Non-pigmented ciliary epithelial cell (primary cell): Measurements from ENCODE around the gene FYB2.

ENCODE experiments used
- DNase-seq: peaks from one replicate; pipeline ENCODE4 v3.0.0-alpha.2; 2010; ENCODE audit warnings: low read depth

The FYB2 gene

GRCh38 chr1:56819387-56819899 is at the start of gene FYB2:
FYB2 (minus strand) TSS chr1:56819404; CDS start chr1:56819290, 114 bp downstream.
- DNase-seq: no peak

DNA sequence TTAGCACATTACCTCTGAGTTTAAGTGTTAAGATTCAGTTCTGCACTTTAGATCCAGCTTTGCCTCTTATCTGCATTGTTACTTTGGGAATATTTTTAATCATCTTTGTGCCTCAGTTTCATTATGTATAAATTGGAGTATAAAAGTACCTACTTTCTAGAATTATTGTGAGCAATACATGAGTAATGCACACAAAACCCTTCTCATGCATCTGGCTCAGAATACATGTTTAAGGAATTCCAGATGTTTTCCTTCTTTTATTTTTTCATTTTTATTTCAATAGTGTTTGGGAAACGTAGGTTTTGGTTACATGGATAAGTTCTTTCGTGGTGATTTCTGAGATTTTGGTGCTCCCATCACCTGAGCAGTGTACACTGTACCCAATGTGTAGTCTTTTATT is 49.6 kb upstream of the FYB2 start:
- DNase-seq: no peak

- DNase-seq: no peak
These were observed 48.3 kb upstream of the FYB2 start for GRCh38 chr1:56867491-56867890.

- peak; percentile 38 for DNase-seq
These were observed 47.5 kb upstream of the FYB2 start for GRCh38 chr1:56866656-56867055.

DNA sequence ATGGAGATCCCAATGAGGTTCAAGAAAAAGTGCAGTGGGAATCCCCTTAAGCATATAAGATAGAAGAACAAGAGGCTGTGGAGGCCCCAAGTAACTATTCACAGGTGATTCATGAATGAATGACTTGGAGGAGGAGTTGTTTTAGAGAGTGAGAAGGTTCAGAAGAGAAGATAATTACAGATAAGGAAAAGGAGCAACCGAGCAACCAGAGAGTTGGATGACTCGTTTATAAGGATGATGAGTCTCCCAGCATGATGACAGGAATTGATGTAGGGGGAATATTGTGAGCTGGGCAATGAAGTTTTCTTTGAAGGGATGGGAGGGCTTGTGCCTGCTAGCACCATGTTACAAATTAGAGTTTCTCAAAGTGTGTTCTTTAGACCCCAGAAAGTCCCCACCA is 45.2 kb upstream of the FYB2 start:
- DNase-seq: no peak

GRCh38 chr1:56863265-56863992 is 44.2 kb upstream of the FYB2 start:
- no peak for DNase-seq

DNA sequence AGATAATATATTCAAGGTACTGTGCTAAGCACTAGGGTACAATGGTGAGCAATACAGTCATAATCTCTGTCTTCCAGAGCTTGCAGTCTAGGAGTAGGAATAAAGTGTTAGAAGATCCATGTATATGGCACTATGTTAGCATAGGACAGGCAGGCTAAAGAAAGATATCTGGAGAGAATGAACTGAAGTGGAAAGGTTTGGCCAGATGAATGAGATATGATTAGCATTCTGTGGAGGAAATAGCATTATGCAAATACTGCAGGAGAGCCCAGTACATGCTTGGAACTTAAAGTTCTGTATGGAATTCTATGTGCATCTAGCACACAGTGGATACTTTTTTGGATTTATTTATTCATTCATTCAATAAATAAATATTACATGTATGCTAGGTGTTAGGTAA is 40.1 kb upstream of the FYB2 start:
- DNase-seq: no peak

GRCh38 chr1:56856186-56856585 is 37.0 kb upstream of the FYB2 start:
- no peak for DNase-seq

GRCh38 chr1:56855190-56855589 is 36.0 kb upstream of the FYB2 start:
- DNase-seq: no peak

- DNase-seq: no peak
These were observed 35.4 kb upstream of the FYB2 start, which contains the start of gene C8A for GRCh38 chr1:56854521-56855099. C8A (plus strand) TSS chr1:56854797; CDS start chr1:56854902, 105 bp downstream.

- DNase-seq: no peak
These were observed 33.3 kb upstream of the FYB2 start for GRCh38 chr1:56852476-56852875.

GRCh38 chr1:56850922-56851321 is 31.7 kb upstream of the FYB2 start:
- no peak for DNase-seq

GRCh38 chr1:56850411-56850810 is 31.2 kb upstream of the FYB2 start:
- DNase-seq: no peak

- DNase-seq: no peak
These were observed 30.5 kb upstream of the FYB2 start for GRCh38 chr1:56849750-56850149.

- no peak for DNase-seq
These were observed 26.1 kb upstream of the FYB2 start for GRCh38 chr1:56845343-56845742.

- no peak for DNase-seq
These were observed 25.4 kb upstream of the FYB2 start for GRCh38 chr1:56844545-56845136.

DNA sequence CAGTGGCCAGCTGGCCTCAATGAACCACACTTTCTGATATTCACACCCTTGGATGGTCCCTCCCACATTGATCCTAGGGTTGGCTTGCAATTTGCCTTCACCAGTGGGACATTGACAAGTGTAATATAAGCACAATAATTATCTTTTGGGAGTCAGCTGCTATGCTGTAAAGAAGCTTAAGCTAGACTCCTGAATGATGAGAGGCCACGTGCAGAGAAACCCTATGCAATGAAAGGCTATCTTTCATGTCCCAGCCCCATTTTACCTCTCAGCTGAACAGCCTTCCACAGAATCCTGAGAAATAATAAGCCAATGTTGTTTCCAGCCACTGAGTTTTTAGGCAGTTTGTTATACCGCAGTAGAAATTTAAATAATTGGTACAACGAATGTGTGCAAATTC is 24.3 kb upstream of the FYB2 start:
- no peak for DNase-seq

DNA sequence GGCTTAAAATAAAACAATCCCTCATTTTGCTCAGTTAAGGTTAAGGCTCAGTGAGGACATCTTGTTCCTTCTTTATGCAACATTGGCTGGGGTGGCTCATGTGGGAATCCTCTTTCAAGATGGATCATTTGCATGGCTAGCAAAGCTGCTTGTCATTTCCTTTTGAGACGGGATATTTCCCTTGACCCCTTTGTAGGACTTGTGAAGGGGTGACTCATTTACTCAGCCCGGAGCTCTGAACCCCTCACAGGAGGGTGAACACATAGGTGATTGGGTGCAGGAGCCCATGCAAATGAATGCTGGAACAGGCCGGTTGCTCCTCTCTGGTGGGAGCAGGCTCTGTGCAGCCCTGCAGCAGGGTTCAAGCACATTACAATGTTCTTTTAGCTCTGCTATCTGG is 19.6 kb upstream of the FYB2 start:
- peak; percentile 28 for DNase-seq

DNA sequence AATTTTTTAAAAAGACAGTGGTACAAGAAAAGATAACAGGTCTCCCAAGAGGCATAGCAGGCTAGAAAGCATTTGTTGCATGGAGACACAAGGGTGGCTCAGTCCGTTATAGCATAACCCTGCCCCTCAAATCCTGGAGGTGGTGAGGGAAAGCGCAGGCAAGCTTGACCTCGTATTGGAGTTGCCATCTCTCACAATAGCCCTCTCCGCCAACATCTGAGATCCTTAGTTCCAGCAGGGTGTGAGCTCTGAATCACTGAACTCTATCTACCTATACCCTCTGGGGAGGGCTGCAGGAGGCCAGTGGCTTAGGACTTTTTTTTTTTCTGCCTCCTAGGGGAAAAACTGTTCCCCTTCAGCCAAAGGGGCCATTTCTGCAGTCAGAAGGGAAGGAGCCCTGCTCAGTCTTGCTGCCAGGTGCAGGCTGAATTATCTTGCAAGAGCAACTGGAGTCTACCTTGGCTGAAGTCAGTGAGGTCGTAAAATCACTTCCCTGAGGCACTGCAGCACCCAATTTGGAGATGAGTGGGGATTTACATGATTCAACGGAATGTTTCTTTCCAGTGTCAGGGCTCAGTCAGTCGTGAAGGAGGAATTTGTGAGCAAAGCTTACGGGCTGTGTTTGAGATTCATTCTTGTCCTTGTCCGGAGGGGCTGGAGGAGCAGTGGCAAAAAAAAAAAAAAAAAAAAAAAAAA is 18.2 kb upstream of the FYB2 start:
- no peak for DNase-seq

DNA sequence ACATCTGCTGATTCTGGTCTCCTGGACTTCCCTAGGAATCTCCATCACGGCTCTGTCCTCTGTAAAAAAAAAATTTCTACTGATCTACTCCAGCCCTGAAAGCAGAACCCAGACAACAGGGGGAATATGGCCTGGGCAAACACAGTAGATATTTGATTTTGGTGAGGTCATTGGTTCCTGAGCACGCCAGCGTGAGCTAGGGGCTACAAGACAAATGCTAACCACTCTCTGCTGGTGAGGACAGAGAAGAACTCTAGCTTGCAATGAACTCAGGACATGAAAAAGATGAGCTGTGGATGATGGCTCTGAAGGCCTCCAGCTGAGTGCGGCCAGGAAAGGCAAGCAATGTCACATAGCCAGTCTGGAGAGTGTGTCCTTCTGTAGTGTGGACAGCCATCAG is 17.2 kb upstream of the FYB2 start:
- DNase-seq: no peak

DNA sequence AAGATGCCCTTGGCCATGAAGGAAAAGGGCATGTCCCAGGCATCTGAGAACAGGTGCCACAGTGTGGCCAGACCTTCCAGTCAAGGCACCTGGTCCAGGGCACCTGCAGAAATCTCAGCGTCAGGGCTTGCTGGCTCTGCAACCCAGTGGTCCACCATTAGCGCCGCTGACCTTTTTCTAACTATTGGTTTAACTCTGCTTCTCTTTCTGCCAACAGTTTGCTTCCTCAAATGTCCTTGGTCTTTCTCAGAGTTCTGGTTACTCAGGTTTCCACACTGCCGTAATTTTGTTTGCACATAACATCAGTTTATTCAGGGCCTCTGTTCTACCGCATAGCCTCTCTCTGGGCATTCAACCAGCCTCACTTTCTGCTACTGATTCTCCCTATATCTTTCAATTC is 16.5 kb upstream of the FYB2 start:
- no peak for DNase-seq

DNA sequence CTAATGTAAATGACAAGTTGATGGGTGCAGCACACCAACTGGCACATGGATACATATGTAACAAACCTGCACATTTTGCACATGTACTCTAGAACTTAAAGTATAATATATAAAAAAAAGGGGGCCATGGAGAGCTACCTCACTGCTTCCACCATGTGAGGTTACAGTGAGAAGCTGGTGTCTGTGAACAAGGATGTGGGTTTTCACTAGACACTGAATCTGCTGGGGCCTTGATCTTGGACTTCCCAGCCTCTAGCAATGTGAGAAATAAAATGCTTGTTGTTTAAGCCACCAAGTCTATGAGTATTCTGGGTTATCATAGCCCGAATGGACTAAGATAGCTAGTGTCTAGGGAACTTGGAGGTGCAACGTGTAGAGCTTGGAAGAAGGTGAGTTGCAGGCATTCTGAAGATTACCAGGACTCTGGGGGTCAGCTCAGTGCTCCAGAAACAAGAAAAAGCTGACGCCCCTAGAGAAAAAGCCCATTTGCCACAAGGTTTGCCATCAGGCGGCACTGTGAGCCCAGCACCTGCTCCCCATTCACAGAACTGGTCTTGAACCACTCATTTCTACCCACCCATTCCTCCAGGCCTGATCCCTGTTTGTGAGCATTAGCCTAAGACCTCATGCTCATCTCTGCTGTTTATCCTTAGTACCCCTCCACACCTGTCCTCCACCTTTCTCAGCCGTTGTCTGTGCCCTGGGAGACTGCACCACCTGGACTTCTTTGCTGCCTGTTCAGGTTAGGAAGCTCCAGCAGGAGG is 15.1 kb upstream of the FYB2 start:
- DNase-seq: no peak
